Measurements from ENCODE around the gene ACBD3. TPM values are rescaled to one million over a fixed set of nuclear protein-coding genes. Genes with fewer than 3 reads are reported as not detected.

Gene ACBD3
- total and polyA plus RNA-seq, 2 experiments from 2014 or later, result 41.4 to 76.8 TPM

DNA sequence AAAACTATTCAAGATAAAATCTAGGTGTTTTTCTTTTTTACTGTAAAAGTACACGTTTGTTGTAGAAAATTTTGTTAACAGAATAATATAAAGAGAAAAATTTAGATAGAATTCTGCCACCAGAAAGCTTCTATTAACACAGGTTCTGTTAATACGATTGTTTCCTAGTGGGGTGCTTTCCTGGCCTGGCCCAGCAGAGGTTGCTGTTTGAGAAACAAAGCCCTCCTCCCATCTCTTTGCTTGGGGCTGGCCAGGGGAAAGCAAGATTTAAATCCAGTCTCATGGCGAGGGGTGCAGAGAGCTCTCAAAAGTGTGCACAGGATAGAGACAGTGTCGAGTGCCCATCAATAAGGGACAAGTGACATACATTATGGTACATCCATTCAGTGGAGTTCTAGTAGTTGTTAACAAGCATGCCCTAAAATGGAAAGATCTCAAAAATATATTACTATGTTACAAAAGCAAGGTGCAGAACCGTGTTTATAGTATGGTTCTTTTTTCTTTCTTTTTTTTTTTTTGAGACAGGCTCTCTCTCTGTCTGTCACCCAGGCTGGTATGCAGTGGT, 14.6 kb upstream of the ACBD3 start:
- Histone ChIP-seq H3K9ac (no peak overlapping the region), H3F3A (ENCODE audit: insufficient read depth) (no peaks in the 10 kb centered on the region), H3K79me2 (ENCODE audit: insufficient read depth) (no peaks in the 10 kb centered on the region), H3K4me1 (ENCODE audit: insufficient read depth) (no peaks in the 10 kb centered on the region), H3K9me3 (ENCODE audit: low read depth) (no peaks in the 10 kb centered on the region), H3K9me2 (ENCODE audit: insufficient read depth) (no peaks in the 10 kb centered on the region), H3K4me2 (ENCODE audit: unreplicated experiment) (no peak overlapping the region), H4K20me1 (ENCODE audit: insufficient read depth) (no peaks in the 10 kb centered on the region), H3K27me3 (replicated peaks; ENCODE audit: insufficient read depth) (no peaks in the 10 kb centered on the region; the same call in 1 of the 2 replicates), H3K36me3 (ENCODE audit: low read depth) (no peaks in the 10 kb centered on the region), H2AFZ (no peak overlapping the region), H3K27ac (no peak overlapping the region), H3K4me3 (no peak overlapping the region)
- peak; percentile 28 for DNase-seq
- WGBS, 2 experiments (ENCODE audit: low coverage in 1 of 2, low lambda C conversion rate in 2 of 2, missing lambda C conversion rate in 2 of 2), result 55 to 57% methylated on average over 5 of the region's 5 CpGs
- in situ Hi-C loops (cut with MboI), result no loop called here
- TF ChIP-seq EZH2 (IDR thresholded peaks at IDR 0.05; ENCODE audit: insufficient read depth, poor library complexity, severe bottlenecking) (no peak), EZH2phosphoT487 (IDR thresholded peaks at IDR 0.05; ENCODE audit: insufficient read depth, low read depth) (no peak)

DNA sequence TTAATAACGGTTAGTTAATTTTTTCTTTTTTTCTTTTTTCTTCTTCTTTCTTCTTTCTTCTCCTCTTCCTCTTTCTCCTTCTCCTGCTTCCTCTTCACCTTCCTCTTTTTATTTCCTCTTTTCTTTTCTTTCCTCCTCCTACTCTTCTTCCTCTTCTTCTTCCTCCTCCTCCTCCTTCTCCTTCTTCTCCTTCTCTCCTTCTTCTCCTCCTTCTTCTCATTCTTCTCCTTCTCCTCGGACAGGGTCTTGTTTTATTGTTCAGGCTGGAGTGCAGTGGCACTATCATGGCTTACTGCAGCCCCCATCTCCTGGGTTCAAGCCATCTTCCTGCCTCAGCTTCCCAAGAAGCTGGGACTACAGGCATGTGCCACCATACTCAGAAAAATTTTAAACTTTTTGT, 13.4 kb upstream of the ACBD3 start:
- Histone ChIP-seq H3K4me1 (ENCODE audit: insufficient read depth) (no peaks in the 10 kb centered on the region), H3K27me3 (replicated peaks; ENCODE audit: insufficient read depth) (no peaks in the 10 kb centered on the region; the same call in 1 of the 2 replicates), H3K9me3 (ENCODE audit: low read depth) (no peaks in the 10 kb centered on the region), H3K9me2 (ENCODE audit: insufficient read depth) (no peaks in the 10 kb centered on the region), H3K27ac (no peak overlapping the region), H3F3A (ENCODE audit: insufficient read depth) (no peaks in the 10 kb centered on the region), H4K20me1 (ENCODE audit: insufficient read depth) (no peaks in the 10 kb centered on the region), H3K36me3 (ENCODE audit: low read depth) (no peaks in the 10 kb centered on the region), H3K9ac (no peak overlapping the region), H2AFZ (no peak overlapping the region), H3K4me3 (no peak overlapping the region), H3K79me2 (ENCODE audit: insufficient read depth) (no peaks in the 10 kb centered on the region), H3K4me2 (ENCODE audit: unreplicated experiment) (no peak overlapping the region)
- in situ Hi-C loops (cut with MboI), result no loop called here
- TF ChIP-seq EZH2 (IDR thresholded peaks at IDR 0.05; ENCODE audit: insufficient read depth, poor library complexity, severe bottlenecking), result no peak
- TF ChIP-seq EZH2phosphoT487 (IDR thresholded peaks at IDR 0.05; ENCODE audit: insufficient read depth, low read depth), result no peak
- WGBS, 2 experiments (ENCODE audit: low coverage in 1 of 2, low lambda C conversion rate in 2 of 2, missing lambda C conversion rate in 2 of 2), result 28 to 41% methylated on average over 2 of the region's 2 CpGs
- DNase-seq, result no peak

DNA sequence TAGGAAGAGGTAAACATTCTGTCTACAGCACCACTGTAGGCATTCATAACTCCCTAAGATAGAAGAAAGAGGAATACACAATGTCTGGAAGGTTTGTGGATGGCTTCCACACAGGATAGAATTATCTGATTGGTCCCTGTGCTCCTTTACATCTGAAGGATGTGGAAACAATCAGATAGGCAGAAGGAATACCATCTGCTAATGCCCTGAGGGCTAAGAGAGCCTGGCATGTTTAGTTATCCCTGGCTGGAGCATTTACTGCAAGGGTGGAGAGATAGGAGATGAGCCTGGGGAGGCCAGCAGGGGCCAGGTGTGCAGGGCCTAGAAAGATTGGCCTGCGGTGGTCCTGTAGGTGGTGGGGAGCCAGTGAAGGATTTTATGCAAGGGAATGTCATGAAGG, 8.6 kb upstream of the ACBD3 start:
- WGBS, 2 experiments (ENCODE audit: low coverage in 1 of 2, low lambda C conversion rate in 2 of 2, missing lambda C conversion rate in 2 of 2), result 31 to 46% methylated on average over 1 of the region's 1 CpG
- Histone ChIP-seq H2AFZ (no peak overlapping the region), H3K36me3 (ENCODE audit: low read depth) (no peaks in the 10 kb centered on the region), H3K79me2 (ENCODE audit: insufficient read depth) (no peaks in the 10 kb centered on the region), H3K27me3 (replicated peaks; ENCODE audit: insufficient read depth) (no peaks in the 10 kb centered on the region), H3K9ac (no peak overlapping the region), H3F3A (ENCODE audit: insufficient read depth) (no peaks in the 10 kb centered on the region), H3K4me1 (ENCODE audit: insufficient read depth) (no peaks in the 10 kb centered on the region), H3K4me2 (ENCODE audit: unreplicated experiment) (no peak overlapping the region), H3K27ac (no peak overlapping the region), H4K20me1 (ENCODE audit: insufficient read depth) (no peaks in the 10 kb centered on the region), H3K9me2 (ENCODE audit: insufficient read depth) (no peaks in the 10 kb centered on the region), H3K9me3 (ENCODE audit: low read depth) (no peaks in the 10 kb centered on the region), H3K4me3 (no peak overlapping the region)
- DNase-seq, result no peak
- TF ChIP-seq EZH2 (IDR thresholded peaks at IDR 0.05; ENCODE audit: insufficient read depth, poor library complexity, severe bottlenecking), result no peak
- in situ Hi-C loops (cut with MboI), result no loop called here

DNA sequence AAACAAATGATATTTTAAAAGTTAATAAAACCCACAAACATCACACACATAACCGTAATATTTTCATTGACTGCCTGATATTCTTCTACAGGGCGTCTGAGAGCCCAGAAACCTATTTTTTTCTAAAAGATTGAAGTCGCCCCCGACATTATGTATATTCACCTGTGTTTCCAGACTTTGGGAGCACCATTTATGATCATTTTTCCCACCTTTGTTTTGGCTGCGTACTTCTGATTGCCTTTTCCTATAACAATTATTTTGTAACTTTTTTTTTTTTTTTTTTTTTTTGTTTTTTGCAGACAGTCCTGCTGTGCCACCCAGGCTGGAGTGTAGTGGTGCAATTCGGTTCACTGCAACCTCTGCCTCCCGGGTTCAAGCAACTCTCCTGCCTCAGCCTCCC, 839 bp upstream of the ACBD3 start:
- Histone ChIP-seq H3K9ac (peak overlapping the region; percentile 97), H3K36me3 (ENCODE audit: low read depth) (no peaks in the 10 kb centered on the region), H3K4me3 (peak overlapping the region; percentile 94), H3K9me3 (ENCODE audit: low read depth) (no peaks in the 10 kb centered on the region), H3K4me2 (ENCODE audit: unreplicated experiment) (peak overlapping the region; percentile 99), H3K27me3 (replicated peaks; ENCODE audit: insufficient read depth) (no peaks in the 10 kb centered on the region), H3K4me1 (ENCODE audit: insufficient read depth) (peaks cover 21% of the 10 kb centered on the region), H4K20me1 (ENCODE audit: insufficient read depth) (peaks cover 8% of the 10 kb centered on the region; the same call in 1 of the 2 replicates), H3K79me2 (ENCODE audit: insufficient read depth) (peaks cover 49% of the 10 kb centered on the region), H3K27ac (peak overlapping the region; percentile 95), H3F3A (ENCODE audit: insufficient read depth) (peaks cover 26% of the 10 kb centered on the region), H2AFZ (peak overlapping the region; percentile 97), H3K9me2 (ENCODE audit: insufficient read depth) (no peaks in the 10 kb centered on the region)
- in situ Hi-C loops (cut with MboI), result no loop called here
- TF ChIP-seq EZH2 (IDR thresholded peaks at IDR 0.05; ENCODE audit: insufficient read depth, poor library complexity, severe bottlenecking) (no peak), EZH2phosphoT487 (IDR thresholded peaks at IDR 0.05; ENCODE audit: insufficient read depth, low read depth) (no peak)
- no peak for DNase-seq
- whole genome bisulfite sequencing, 2 experiments (ENCODE audit: low coverage in 1 of 2, low lambda C conversion rate in 2 of 2, missing lambda C conversion rate in 2 of 2), result 67 to 68% methylated on average over 7 of the region's 7 CpGs

DNA sequence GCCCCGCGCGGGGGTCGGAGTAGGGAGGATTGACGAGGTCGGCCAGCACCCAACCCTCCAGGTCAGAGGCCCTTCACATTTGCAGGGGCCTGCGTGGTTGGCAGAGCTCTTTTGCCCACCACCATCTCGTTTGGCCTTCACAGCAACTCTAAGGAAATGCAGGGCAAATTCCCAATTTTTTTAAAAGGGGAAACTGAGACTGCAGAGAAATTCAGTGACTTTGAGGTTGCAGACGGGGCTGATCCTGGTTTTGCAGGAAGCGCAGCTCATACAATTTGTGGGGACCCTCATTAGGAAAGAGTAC, 430 bp upstream of the ACBD3 start:
- H3K9ac ChIP-seq, result peak overlapping the region; percentile 97
- H3K36me3 ChIP-seq (ENCODE audit: low read depth), result no peaks in the 10 kb centered on the region
- H4K20me1 ChIP-seq (ENCODE audit: insufficient read depth), result peaks cover 8% of the 10 kb centered on the region; the same call in 1 of the 2 replicates
- peaks cover 24% of the 10 kb centered on the region for H3K4me1 ChIP-seq (ENCODE audit: insufficient read depth)
- TF ChIP-seq EZH2 (IDR thresholded peaks at IDR 0.05; ENCODE audit: insufficient read depth, poor library complexity, severe bottlenecking), result no peak
- TF ChIP-seq EZH2phosphoT487 (IDR thresholded peaks at IDR 0.05; ENCODE audit: insufficient read depth, low read depth), result no peak
- H3K27ac ChIP-seq, result peak overlapping the region; percentile 95
- peak overlapping the region; percentile 99 for H3K4me2 ChIP-seq (ENCODE audit: unreplicated experiment)
- H3K79me2 ChIP-seq (ENCODE audit: insufficient read depth), result peaks cover 53% of the 10 kb centered on the region
- H3K27me3 ChIP-seq (replicated peaks; ENCODE audit: insufficient read depth), result no peaks in the 10 kb centered on the region
- in situ Hi-C loops (cut with MboI), result no loop called here
- H2AFZ ChIP-seq, result peak overlapping the region; percentile 97
- no peaks in the 10 kb centered on the region for H3K9me2 ChIP-seq (ENCODE audit: insufficient read depth)
- H3K4me3 ChIP-seq, result peak overlapping the region; percentile 94
- no peaks in the 10 kb centered on the region for H3K9me3 ChIP-seq (ENCODE audit: low read depth)
- no peak for DNase-seq
- 11 to 12% methylated on average over 10 of the region's 10 CpGs for WGBS, 2 experiments (ENCODE audit: low coverage in 1 of 2, low lambda C conversion rate in 2 of 2, missing lambda C conversion rate in 2 of 2)
- H3F3A ChIP-seq (ENCODE audit: insufficient read depth), result peaks cover 27% of the 10 kb centered on the region
